ENCODE results near the gene PROS1. TPM values are rescaled to one million over a fixed set of nuclear protein-coding genes. Genes with fewer than 3 reads are reported as not detected.
"Not testable (repeated sequence)": the region's sequence is repeated elsewhere in the genome, so short reads cannot be mapped to it uniquely, and the experiment has no call there.

Gene PROS1
- total and polyA plus RNA-seq, 2 donors (not counting 1 experiment from before 2014, with no cell fraction given): 30.2 to 33.0 TPM

- Histone ChIP-seq H3K27ac (ENCODE audit: insufficient read depth, low read length) (no peak overlapping the region), H3K36me3 (ENCODE audit: control insufficient read depth, insufficient read depth, low read length) (no peaks in the 10 kb centered on the region), H2AFZ (ENCODE audit: low read length) (no peak overlapping the region), H3K9me3 (ENCODE audit: control insufficient read depth, insufficient read depth, low read depth, low read length) (no peaks in the 10 kb centered on the region), H3K4me1 (ENCODE audit: control insufficient read depth, extremely low read depth, insufficient read depth, low read length) (no peaks in the 10 kb centered on the region), H3K4me2 (ENCODE audit: extremely low read depth, insufficient read depth, low read length) (no peak overlapping the region), H3K79me2 (ENCODE audit: control insufficient read depth, insufficient read depth, low read length) (no peaks in the 10 kb centered on the region), H3K4me3 (replicated peaks in 1 of 4; ENCODE audit: control extremely low read depth in 1 of 4, insufficient read depth in 1 of 4, low read depth in 3 of 4, low read length in 4 of 4) (no peak overlapping the region), H3K9ac (ENCODE audit: insufficient read depth, low read length) (no peak overlapping the region), H3K27me3 (ENCODE audit: control insufficient read depth, insufficient read depth, low read length) (no peaks in the 10 kb centered on the region), H4K20me1 (ENCODE audit: control insufficient read depth, extremely low read depth, insufficient read depth, low read length) (no peaks in the 10 kb centered on the region)
- TF ChIP-seq CTCF (conservative IDR thresholded peaks at IDR 0.05 in 1 of 2, IDR thresholded peaks at IDR 0.05 in 1 of 2; ENCODE audit: low read depth in 1 of 2, low read length in 2 of 2) (no peak), EZH2 (IDR thresholded peaks at IDR 0.05; ENCODE audit: low read length, missing control alignments) (no peak)
- no peak for DNase-seq (ENCODE audit: low read depth in 2 of 2)
Observed at GRCh38 chr3:93962798-93963197, 10.9 kb downstream of the PROS1 start.

- Histone ChIP-seq H3K4me3 (replicated peaks in 1 of 4; ENCODE audit: control extremely low read depth in 1 of 4, insufficient read depth in 1 of 4, low read depth in 3 of 4, low read length in 4 of 4) (no peak overlapping the region), H3K79me2 (ENCODE audit: control insufficient read depth, insufficient read depth, low read length) (no peaks in the 10 kb centered on the region), H3K36me3 (ENCODE audit: control insufficient read depth, insufficient read depth, low read length) (no peaks in the 10 kb centered on the region), H3K27me3 (ENCODE audit: control insufficient read depth, insufficient read depth, low read length) (no peaks in the 10 kb centered on the region), H3K9me3 (ENCODE audit: control insufficient read depth, insufficient read depth, low read depth, low read length) (no peaks in the 10 kb centered on the region), H4K20me1 (ENCODE audit: control insufficient read depth, extremely low read depth, insufficient read depth, low read length) (no peaks in the 10 kb centered on the region), H2AFZ (ENCODE audit: low read length) (no peak overlapping the region), H3K9ac (ENCODE audit: insufficient read depth, low read length) (no peak overlapping the region), H3K4me1 (ENCODE audit: control insufficient read depth, extremely low read depth, insufficient read depth, low read length) (no peaks in the 10 kb centered on the region), H3K27ac (ENCODE audit: insufficient read depth, low read length) (no peak overlapping the region), H3K4me2 (ENCODE audit: extremely low read depth, insufficient read depth, low read length) (no peak overlapping the region)
- no peak for TF ChIP-seq CTCF (conservative IDR thresholded peaks at IDR 0.05 in 1 of 2, IDR thresholded peaks at IDR 0.05 in 1 of 2; ENCODE audit: low read depth in 1 of 2, low read length in 2 of 2)
- no peak for DNase-seq (ENCODE audit: low read depth in 2 of 2)
Observed at GRCh38 chr3:93961489-93961888, 12.2 kb downstream of the PROS1 start.

GRCh38 chr3:93961026-93961425 lies 12.7 kb downstream of the PROS1 start:
- Histone ChIP-seq H3K4me2 (ENCODE audit: extremely low read depth, insufficient read depth, low read length) (no peak overlapping the region), H3K27ac (ENCODE audit: insufficient read depth, low read length) (no peak overlapping the region)

GRCh38 chr3:93949958-93950357 lies 23.7 kb downstream of the PROS1 start:
- H3K9ac ChIP-seq (ENCODE audit: insufficient read depth, low read length); H3K4me1 ChIP-seq (ENCODE audit: control insufficient read depth, extremely low read depth, insufficient read depth, low read length); H3K27me3 ChIP-seq (ENCODE audit: control insufficient read depth, insufficient read depth, low read length); H3K4me2 ChIP-seq (ENCODE audit: extremely low read depth, insufficient read depth, low read length); H3K27ac ChIP-seq (ENCODE audit: insufficient read depth, low read length); DNase-seq (ENCODE audit: low read depth in 2 of 2); H3K36me3 ChIP-seq (ENCODE audit: control insufficient read depth, insufficient read depth, low read length); H4K20me1 ChIP-seq (ENCODE audit: control insufficient read depth, extremely low read depth, insufficient read depth, low read length); H3K4me3 ChIP-seq (replicated peaks in 1 of 4; ENCODE audit: control extremely low read depth in 1 of 4, insufficient read depth in 1 of 4, low read depth in 3 of 4, low read length in 4 of 4); H2AFZ ChIP-seq (ENCODE audit: low read length); H3K79me2 ChIP-seq (ENCODE audit: control insufficient read depth, insufficient read depth, low read length); H3K9me3 ChIP-seq (ENCODE audit: control insufficient read depth, insufficient read depth, low read depth, low read length): not testable (repeated sequence)

More at GRCh38 chr3:93961026-93961425, 12.7 kb downstream of the PROS1 start:
- no peak overlapping the region for H3K4me3 ChIP-seq (replicated peaks in 1 of 4; ENCODE audit: control extremely low read depth in 1 of 4, insufficient read depth in 1 of 4, low read depth in 3 of 4, low read length in 4 of 4)
- no peaks in the 10 kb centered on the region for H4K20me1 ChIP-seq (ENCODE audit: control insufficient read depth, extremely low read depth, insufficient read depth, low read length)
- H3K4me1 ChIP-seq (ENCODE audit: control insufficient read depth, extremely low read depth, insufficient read depth, low read length): no peaks in the 10 kb centered on the region
- H3K36me3 ChIP-seq (ENCODE audit: control insufficient read depth, insufficient read depth, low read length): no peaks in the 10 kb centered on the region
- no peak for DNase-seq (ENCODE audit: low read depth in 2 of 2)
- no peak overlapping the region for H3K9ac ChIP-seq (ENCODE audit: insufficient read depth, low read length)
- no peak for TF ChIP-seq EZH2 (IDR thresholded peaks at IDR 0.05; ENCODE audit: low read length, missing control alignments)
- no peak for TF ChIP-seq CTCF (conservative IDR thresholded peaks at IDR 0.05 in 1 of 2, IDR thresholded peaks at IDR 0.05 in 1 of 2; ENCODE audit: low read depth in 1 of 2, low read length in 2 of 2)
- H3K9me3 ChIP-seq (ENCODE audit: control insufficient read depth, insufficient read depth, low read depth, low read length): no peaks in the 10 kb centered on the region
- H3K27me3 ChIP-seq (ENCODE audit: control insufficient read depth, insufficient read depth, low read length): no peaks in the 10 kb centered on the region
- H2AFZ ChIP-seq (ENCODE audit: low read length): no peak overlapping the region
- no peaks in the 10 kb centered on the region for H3K79me2 ChIP-seq (ENCODE audit: control insufficient read depth, insufficient read depth, low read length)

- not testable (repeated sequence) for DNase-seq (ENCODE audit: low read depth in 2 of 2); H3K79me2 ChIP-seq (ENCODE audit: control insufficient read depth, insufficient read depth, low read length); H3K4me2 ChIP-seq (ENCODE audit: extremely low read depth, insufficient read depth, low read length); H3K4me1 ChIP-seq (ENCODE audit: control insufficient read depth, extremely low read depth, insufficient read depth, low read length); H3K36me3 ChIP-seq (ENCODE audit: control insufficient read depth, insufficient read depth, low read length); H3K9ac ChIP-seq (ENCODE audit: insufficient read depth, low read length); H4K20me1 ChIP-seq (ENCODE audit: control insufficient read depth, extremely low read depth, insufficient read depth, low read length); H3K4me3 ChIP-seq (replicated peaks in 1 of 4; ENCODE audit: control extremely low read depth in 1 of 4, insufficient read depth in 1 of 4, low read depth in 3 of 4, low read length in 4 of 4); H3K27ac ChIP-seq (ENCODE audit: insufficient read depth, low read length); H3K9me3 ChIP-seq (ENCODE audit: control insufficient read depth, insufficient read depth, low read depth, low read length); H2AFZ ChIP-seq (ENCODE audit: low read length); H3K27me3 ChIP-seq (ENCODE audit: control insufficient read depth, insufficient read depth, low read length)
Observed at GRCh38 chr3:93937485-93937884, 36.2 kb downstream of the PROS1 start.

Measured in fibroblast of lung (primary cell).